AG04449 (cell line): ENCODE data around the gene MRPS27.

ENCODE experiments used
- CTCF ChIA-PET: fragments of 350-600 bp; formaldehyde crosslinking; extraction: SDS; loops from one replicate; lab custom pipeline; 2021; ENCODE audit warnings: antibody characterized with exemption; lab: Yijun Ruan, JAX
- POLR2A ChIA-PET: fragments of 400-600, 350-600 bp; formaldehyde crosslinking; extraction: SDS; loops from one replicate; lab custom pipeline; 2020; ENCODE audit warnings: antibody characterized with exemption, inconsistent platforms; lab: Yijun Ruan, JAX
- DNase-seq: peaks from one replicate; pipeline ENCODE4 v3.0.0-alpha.2; 2010; ENCODE audit warnings: low read depth, low spot score
- H3K4me3 ChIP-seq: 2 replicates; pipeline ENCODE4 v1.5.1; 2011; ENCODE audit warnings: low read depth, mild to moderate bottlenecking, control low read depth, low read length
- CTCF ChIP-seq: IDR thresholded peaks from one replicate; pipeline ENCODE4 v1.5.1; 2011; ENCODE audit warnings: mild to moderate bottlenecking, moderate library complexity, low read length, control low read depth, inconsistent platforms; ENCODE audit not compliant: insufficient read depth; ENCODE audit errors: missing control alignments

Gene MRPS27

DNA sequence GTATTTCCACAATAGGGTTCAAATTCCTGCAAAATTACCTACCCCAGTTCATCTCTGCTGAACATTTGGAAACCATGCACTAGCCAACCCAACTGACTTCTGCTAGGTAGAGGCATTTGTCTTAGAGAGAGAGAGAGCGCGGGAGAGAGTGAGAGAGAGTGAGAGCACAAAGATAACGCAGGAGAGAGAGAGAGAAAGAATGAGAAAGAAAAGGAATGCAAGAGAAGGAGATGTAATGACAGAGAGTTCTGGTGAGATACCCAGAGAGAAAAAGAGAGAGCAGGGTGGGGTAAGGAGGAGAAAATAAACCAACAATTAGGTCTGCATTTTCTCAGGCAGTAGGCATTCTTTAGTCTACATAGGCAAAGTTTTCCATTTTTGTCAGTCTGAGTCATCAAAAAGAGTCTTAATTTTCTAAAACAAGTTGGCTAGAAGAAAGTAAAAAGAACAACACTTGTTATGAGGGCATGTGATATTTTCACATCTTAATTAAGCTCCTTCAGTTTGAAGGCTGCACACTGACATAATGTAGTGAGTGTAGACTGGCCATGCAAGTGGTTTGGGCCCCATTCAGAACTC, 114.5 kb downstream of the MRPS27 start:
- ChIA-PET POLR2A (no interaction called here), CTCF (interaction anchor here (1.1 to 1.6 kb wide), 3 partner anchors 12 to 49 kb away, joined by 3 read pairs; no protein-coding TSS in a partner anchor)
- H3K4me3 ChIP-seq: no peak overlapping the region
- peak; percentile 51 for DNase-seq
- no peak for TF ChIP-seq CTCF

DNA sequence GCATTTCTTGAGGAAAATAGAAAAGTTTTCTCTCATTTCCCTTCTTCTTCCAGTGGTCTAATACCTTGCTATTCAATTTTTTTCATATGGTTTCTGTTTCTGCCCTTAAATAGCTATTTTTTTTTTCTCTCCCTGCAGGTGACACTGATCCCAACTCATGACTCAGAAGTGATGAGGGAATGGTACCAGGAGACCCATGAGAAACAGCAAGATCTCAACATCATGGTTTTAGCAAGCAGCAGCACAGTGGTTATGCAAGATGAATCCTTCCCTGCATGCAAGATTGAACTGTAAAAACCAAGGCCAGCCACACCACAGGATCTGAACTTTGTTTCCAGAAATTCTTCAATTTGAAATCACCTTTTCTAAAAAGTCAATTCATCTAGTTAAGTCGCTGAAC, 115.1 kb downstream of the MRPS27 start:
- no peak overlapping the region for H3K4me3 ChIP-seq
- no peak for DNase-seq
- ChIA-PET CTCF (interaction anchor here (1.1 to 1.6 kb wide), 3 partner anchors 11 to 49 kb away, joined by 3 read pairs; no protein-coding TSS in a partner anchor), POLR2A (no interaction called here)
- TF ChIP-seq CTCF: no peak

- DNase-seq: no peak
- POLR2A ChIA-PET: no interaction called here
- no peak for TF ChIP-seq CTCF
- CTCF ChIA-PET: interaction anchor here (1.2 kb wide), 1 partner anchor 105 kb away, joined by 4 read pairs; no protein-coding TSS in a partner anchor
- no peak overlapping the region for H3K4me3 ChIP-seq
Observed at GRCh38 chr5:72203251-72203845, 116.7 kb downstream of the MRPS27 start.

DNA sequence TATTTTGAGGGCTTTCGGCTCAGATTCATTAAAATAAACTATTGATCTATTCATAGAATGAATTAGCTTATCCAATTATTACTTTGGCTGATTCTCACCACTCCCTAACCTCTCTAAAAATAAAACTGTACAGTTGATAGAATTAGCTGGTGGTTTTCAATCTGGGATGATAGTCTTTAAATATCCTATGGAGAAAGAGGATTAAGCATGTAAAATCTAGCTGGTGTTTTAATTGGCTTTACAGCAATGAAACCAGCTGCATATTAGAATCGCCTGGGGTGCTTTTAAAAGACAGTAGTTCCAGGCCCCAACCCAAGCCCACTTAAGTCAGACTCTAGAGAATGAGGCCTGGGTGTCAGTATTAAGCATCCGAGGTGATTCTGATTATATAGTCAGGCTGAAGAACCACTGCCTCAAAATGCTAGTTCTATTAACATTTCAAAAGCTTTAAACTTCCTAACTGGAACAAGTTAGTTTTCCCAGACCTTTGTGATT, 117.7 kb downstream of the MRPS27 start:
- POLR2A ChIA-PET: no interaction called here
- no peak for TF ChIP-seq CTCF
- no peak overlapping the region for H3K4me3 ChIP-seq
- CTCF ChIA-PET: interaction anchor here (1.1 to 1.2 kb wide), 2 partner anchors 38 to 106 kb away, joined by 3 to 4 read pairs; no protein-coding TSS in a partner anchor
- DNase-seq: no peak

GRCh38 chr5:72199681-72200080, 120.4 kb downstream of the MRPS27 start:
- POLR2A ChIA-PET: no interaction called here
- no peak for TF ChIP-seq CTCF
- no peak overlapping the region for H3K4me3 ChIP-seq
- DNase-seq: no peak
- CTCF ChIA-PET: no interaction called here

GRCh38 chr5:72197393-72197792, 122.6 kb downstream of the MRPS27 start:
- no peak for TF ChIP-seq CTCF
- DNase-seq: no peak
- no peak overlapping the region for H3K4me3 ChIP-seq
- ChIA-PET POLR2A (no interaction called here), CTCF (no interaction called here)
